GM12873 (cell line): Measurements from ENCODE around the gene SELENOF.

ENCODE experiments used
- CTCF ChIP-seq: IDR thresholded peaks from 2 replicates; pipeline ENCODE4 v1.5.1; 2012; ENCODE audit warnings: low read depth, mild to moderate bottlenecking, moderate library complexity, low read length, control low read depth; ENCODE audit not compliant: insufficient read depth; ENCODE audit errors: missing control alignments

SELENOF gene

GRCh38 chr1:86950712-86951419 is 36.9 kb upstream of the SELENOF start:
- TF ChIP-seq CTCF: no peak

GRCh38 chr1:86948212-86948611 is 34.3 kb upstream of the SELENOF start:
- no peak for TF ChIP-seq CTCF

GRCh38 chr1:86942743-86943142 is 28.8 kb upstream of the SELENOF start:
- TF ChIP-seq CTCF: no peak

GRCh38 chr1:86942042-86942441 is 28.1 kb upstream of the SELENOF start:
- TF ChIP-seq CTCF: no peak

- no peak for TF ChIP-seq CTCF
Measured at GRCh38 chr1:86940599-86940998, 26.7 kb upstream of the SELENOF start.

GRCh38 chr1:86939406-86939805 is 25.5 kb upstream of the SELENOF start:
- no peak for TF ChIP-seq CTCF

- TF ChIP-seq CTCF: no peak
Measured at GRCh38 chr1:86938855-86939254, 24.9 kb upstream of the SELENOF start.
